ENCODE results near the gene SLAMF1.
"Not testable (repeated sequence)": the region's sequence is repeated elsewhere in the genome, so short reads cannot be mapped to it uniquely, and the experiment has no call there.

SLAMF1 gene

GRCh38 chr1:160605792-160606479 is 40.9 kb downstream of the SLAMF1 start:
- DNase-seq (ENCODE audit: low read depth in 2 of 2) = no peak

- no peak for DNase-seq (ENCODE audit: low read depth in 2 of 2)
These were observed 41.6 kb downstream of the SLAMF1 start for GRCh38 chr1:160605205-160605604.

GRCh38 chr1:160597705-160598104 is 49.1 kb downstream of the SLAMF1 start:
- no peak for DNase-seq (ENCODE audit: low read depth in 2 of 2)

GRCh38 chr1:160597051-160597450 is 49.8 kb downstream of the SLAMF1 start:
- DNase-seq (ENCODE audit: low read depth in 2 of 2) = no peak

GRCh38 chr1:160590488-160590887 is 56.4 kb downstream of the SLAMF1 start:
- DNase-seq (ENCODE audit: low read depth in 2 of 2) = no peak

GRCh38 chr1:160588468-160588867 is 58.4 kb downstream of the SLAMF1 start:
- no peak for DNase-seq (ENCODE audit: low read depth in 2 of 2)

GRCh38 chr1:160584784-160585183 is 62.1 kb downstream of the SLAMF1 start:
- DNase-seq (ENCODE audit: low read depth in 2 of 2) = no peak

- DNase-seq (ENCODE audit: low read depth in 2 of 2) = not testable (repeated sequence)
These were observed 63.9 kb downstream of the SLAMF1 start for GRCh38 chr1:160582976-160583375.

GRCh38 chr1:160581961-160582360 is 64.9 kb downstream of the SLAMF1 start:
- DNase-seq (ENCODE audit: low read depth in 2 of 2) = no peak

- no peak for DNase-seq (ENCODE audit: low read depth in 2 of 2)
These were observed 66.5 kb downstream of the SLAMF1 start for GRCh38 chr1:160580221-160580812.

GRCh38 chr1:160579216-160579701 is 67.6 kb downstream of the SLAMF1 start, which contains the start of gene CD84:
Gene CD84 (minus strand): TSS chr1:160579496. CDS start chr1:160579437, 59 bp downstream.
- no peak for DNase-seq (ENCODE audit: low read depth in 2 of 2)

- no peak for DNase-seq (ENCODE audit: low read depth in 2 of 2)
These were observed 68.2 kb downstream of the SLAMF1 start for GRCh38 chr1:160578525-160579191.

- no peak for DNase-seq (ENCODE audit: low read depth in 2 of 2)
These were observed 68.7 kb downstream of the SLAMF1 start for GRCh38 chr1:160578175-160578524.

- no peak for DNase-seq (ENCODE audit: low read depth in 2 of 2)
These were observed 69.2 kb downstream of the SLAMF1 start for GRCh38 chr1:160577671-160578070.

- no peak for DNase-seq (ENCODE audit: low read depth in 2 of 2)
These were observed 70.0 kb downstream of the SLAMF1 start for GRCh38 chr1:160576884-160577283.

GRCh38 chr1:160576390-160576789 is 70.5 kb downstream of the SLAMF1 start:
- peak; percentile 15 to 52 for DNase-seq (ENCODE audit: low read depth in 2 of 2)

GRCh38 chr1:160575112-160575664 is 71.7 kb downstream of the SLAMF1 start:
- no peak for DNase-seq (ENCODE audit: low read depth in 2 of 2)

- DNase-seq (ENCODE audit: low read depth in 2 of 2) = no peak
These were observed 76.0 kb downstream of the SLAMF1 start for GRCh38 chr1:160570840-160571239.

- no peak for DNase-seq (ENCODE audit: low read depth in 2 of 2)
These were observed 77.0 kb downstream of the SLAMF1 start for GRCh38 chr1:160569806-160570205.

GRCh38 chr1:160567858-160568682 is 78.8 kb downstream of the SLAMF1 start:
- peak; percentile 49 to 72 for DNase-seq (ENCODE audit: low read depth in 2 of 2)

- DNase-seq (ENCODE audit: low read depth in 2 of 2) = no peak
These were observed 79.5 kb downstream of the SLAMF1 start for GRCh38 chr1:160567341-160567740.

- no peak for DNase-seq (ENCODE audit: low read depth in 2 of 2)
These were observed 81.3 kb downstream of the SLAMF1 start for GRCh38 chr1:160565564-160565963.
